Type B pancreatic cell (in vitro differentiated cells): ENCODE results near the gene COX14. TPM values are rescaled to one million over a fixed set of nuclear protein-coding genes. Genes with fewer than 3 reads are reported as not detected.
"Not testable (repeated sequence)": the region's sequence is repeated elsewhere in the genome, so short reads cannot be mapped to it uniquely, and the experiment has no call there.

ENCODE experiments used
- DNase-seq: peaks from one replicate; pipeline ENCODE4 v3.0.0; 2021; ENCODE audit warnings: mixed read lengths; ENCODE audit not compliant: unreplicated experiment; ENCODE audit errors: extremely low spot score
- H3K27ac Mint-ChIP-seq: 2 replicates; pipeline ENCODE4 v1.8.0; 2021; ENCODE audit warnings: mild to moderate bottlenecking, mixed read lengths
- H3K27me3 Mint-ChIP-seq: 2 replicates; pipeline ENCODE4 v1.8.0; 2021; ENCODE audit warnings: mixed read lengths
- H3K36me3 Mint-ChIP-seq: 2 replicates; pipeline ENCODE4 v1.8.0; 2021; ENCODE audit warnings: mixed read lengths
- H3K4me1 Mint-ChIP-seq: one replicate; pipeline ENCODE4 v1.8.0; 2021; ENCODE audit warnings: mixed read lengths; ENCODE audit not compliant: unreplicated experiment
- H3K4me3 Mint-ChIP-seq: 2 replicates; pipeline ENCODE4 v1.8.0; 2021; ENCODE audit warnings: mild to moderate bottlenecking, mixed read lengths
- H3K9me3 Mint-ChIP-seq: 2 replicates; pipeline ENCODE4 v1.8.0; 2021; ENCODE audit warnings: mixed read lengths
- CTCF ChIP-seq: fragments of 200-600 bp; sonication (generic); conservative IDR thresholded peaks from 2 replicates; pipeline ENCODE4 v1.5.0; 2021; ENCODE audit warnings: antibody characterized with exemption, mild to moderate bottlenecking
- total RNA-seq: library from RNA; stranded (reverse); gene quantifications from 2 replicates; pipeline ENCODE4 v1.2.1, GENCODE V29; 2021; ENCODE audit warnings: low replicate concordance

Gene COX14
- total RNA-seq, 1 donor from 2014 or later: 42.6 TPM

GRCh38 chr12:50081096-50081808, 30.8 kb upstream of the COX14 start:
- no peaks in the 10 kb centered on the region for H3K27me3 Mint-ChIP-seq
- H3K4me1 Mint-ChIP-seq: peaks cover 10% of the 10 kb centered on the region
- H3K9me3 Mint-ChIP-seq: no peaks in the 10 kb centered on the region
- no peak for DNase-seq
- H3K36me3 Mint-ChIP-seq: no peaks in the 10 kb centered on the region
- H3K27ac Mint-ChIP-seq: no peak overlapping the region
- TF ChIP-seq CTCF: no peak
- H3K4me3 Mint-ChIP-seq: no peak overlapping the region

- Mint-ChIP-seq H3K36me3 (peaks cover 7% of the 10 kb centered on the region), H3K9me3 (no peaks in the 10 kb centered on the region), H3K4me1 (peaks cover 10% of the 10 kb centered on the region), H3K27ac (peak overlapping the region; percentile 71), H3K4me3 (peak overlapping the region; percentile 54), H3K27me3 (no peaks in the 10 kb centered on the region)
- DNase-seq: no peak
- no peak for TF ChIP-seq CTCF
Observed at GRCh38 chr12:50082644-50083043, 29.4 kb upstream of the COX14 start.

GRCh38 chr12:50083301-50083700, 28.7 kb upstream of the COX14 start:
- DNase-seq: no peak
- H3K9me3 Mint-ChIP-seq: no peaks in the 10 kb centered on the region
- H3K4me1 Mint-ChIP-seq: peaks cover 10% of the 10 kb centered on the region
- H3K27ac Mint-ChIP-seq: peak overlapping the region; percentile 10
- H3K4me3 Mint-ChIP-seq: peak overlapping the region; percentile 83
- TF ChIP-seq CTCF: no peak
- H3K27me3 Mint-ChIP-seq: no peaks in the 10 kb centered on the region
- H3K36me3 Mint-ChIP-seq: peaks cover 7% of the 10 kb centered on the region

DNA sequence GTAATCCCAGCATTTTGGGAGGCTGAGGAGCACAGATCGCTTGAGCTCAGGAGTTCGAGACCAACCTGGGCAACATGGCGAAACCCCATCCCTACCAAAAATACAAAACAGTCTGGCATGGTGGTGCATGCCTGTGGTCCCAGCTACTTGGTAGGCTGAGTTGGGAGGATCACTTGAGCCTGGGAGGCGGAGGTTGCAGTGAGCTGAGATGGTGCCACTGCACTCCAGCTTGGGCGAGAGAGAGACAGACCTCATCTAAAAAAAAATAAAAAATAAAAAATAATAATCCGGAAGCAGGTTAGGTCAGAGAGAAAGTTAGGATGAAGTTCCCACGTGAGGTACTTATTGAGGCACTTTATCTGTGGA, 27.6 kb upstream of the COX14 start:
- peaks cover 18% of the 10 kb centered on the region for H3K4me1 Mint-ChIP-seq
- not testable (repeated sequence) for H3K9me3 Mint-ChIP-seq, DNase-seq, H3K27me3 Mint-ChIP-seq
- H3K27ac Mint-ChIP-seq: peak overlapping the region; percentile 91
- H3K36me3 Mint-ChIP-seq: peaks cover 15% of the 10 kb centered on the region
- H3K4me3 Mint-ChIP-seq: peak overlapping the region; percentile 96

GRCh38 chr12:50084775-50085614, 27.0 kb upstream of the COX14 start, which contains the start of gene SMARCD1:
Gene SMARCD1 (plus strand): TSS chr12:50085342. CDS start chr12:50085370, 28 bp downstream.
- peak within 1 kb of the TSS; percentile 96 for H3K4me3 Mint-ChIP-seq
- DNase-seq: peak; percentile 91
- peaks cover 16% of the 10 kb centered on the region for H3K36me3 Mint-ChIP-seq

More at GRCh38 chr12:50084775-50085614, 27.0 kb upstream of the COX14 start, which contains the start of gene SMARCD1:
- Mint-ChIP-seq H3K27me3 (no peaks in the 10 kb centered on the region), H3K27ac (peak within 1 kb of the TSS; percentile 91), H3K9me3 (no peaks in the 10 kb centered on the region), H3K4me1 (peaks cover 18% of the 10 kb centered on the region)
- TF ChIP-seq CTCF: peak; percentile 46
